ENCODE results near the gene ATP1A3. TPM values are rescaled to one million over a fixed set of nuclear protein-coding genes. Genes with fewer than 3 reads are reported as not detected.

ATP1A3 gene
- total RNA-seq, 1 donor from 2014 or later = 1.8 TPM

DNA sequence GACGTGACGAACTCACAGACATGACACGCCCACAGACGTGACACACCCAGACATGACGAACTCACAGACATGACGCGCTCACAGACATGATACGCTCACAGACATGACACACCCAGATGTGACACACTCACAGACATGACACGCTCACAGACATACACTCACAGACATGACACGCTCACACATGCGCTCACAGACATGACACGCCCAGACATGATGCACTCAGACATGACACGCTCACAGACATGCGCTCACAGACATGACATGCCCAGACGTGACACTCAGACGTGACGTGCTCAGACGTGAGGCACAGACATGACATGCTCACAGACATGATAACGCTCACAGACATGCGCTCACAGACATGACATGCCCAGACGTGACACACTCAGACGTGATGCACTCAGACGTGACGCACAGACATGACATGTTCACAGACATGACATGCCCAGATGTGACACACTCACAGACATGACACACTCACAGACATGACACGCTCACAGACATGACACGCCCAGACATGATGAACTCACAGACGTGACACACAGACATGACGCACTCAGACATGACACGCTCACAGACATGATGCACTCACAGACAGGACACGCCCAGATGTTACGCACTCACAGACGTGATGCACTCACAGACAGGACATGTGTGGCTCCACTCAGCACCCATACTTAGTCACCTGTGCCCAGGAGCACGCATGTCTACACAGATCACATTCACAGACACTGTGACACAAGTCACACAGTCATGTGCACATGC lies 73.9 kb downstream of the ATP1A3 start:
- ChIA-PET POLR2A (interaction anchor here (2.3 kb wide), 1 partner anchor 8 kb away, joined by 7 read pairs; no protein-coding TSS in a partner anchor), CTCF (no interaction called here)
- DNase-seq (no peak), ATAC-seq (ENCODE audit: low read depth) (no peak)
- intact Hi-C loops (cut with micrococcal nuclease) = no loop called here
- TF ChIP-seq, protein P1, sequence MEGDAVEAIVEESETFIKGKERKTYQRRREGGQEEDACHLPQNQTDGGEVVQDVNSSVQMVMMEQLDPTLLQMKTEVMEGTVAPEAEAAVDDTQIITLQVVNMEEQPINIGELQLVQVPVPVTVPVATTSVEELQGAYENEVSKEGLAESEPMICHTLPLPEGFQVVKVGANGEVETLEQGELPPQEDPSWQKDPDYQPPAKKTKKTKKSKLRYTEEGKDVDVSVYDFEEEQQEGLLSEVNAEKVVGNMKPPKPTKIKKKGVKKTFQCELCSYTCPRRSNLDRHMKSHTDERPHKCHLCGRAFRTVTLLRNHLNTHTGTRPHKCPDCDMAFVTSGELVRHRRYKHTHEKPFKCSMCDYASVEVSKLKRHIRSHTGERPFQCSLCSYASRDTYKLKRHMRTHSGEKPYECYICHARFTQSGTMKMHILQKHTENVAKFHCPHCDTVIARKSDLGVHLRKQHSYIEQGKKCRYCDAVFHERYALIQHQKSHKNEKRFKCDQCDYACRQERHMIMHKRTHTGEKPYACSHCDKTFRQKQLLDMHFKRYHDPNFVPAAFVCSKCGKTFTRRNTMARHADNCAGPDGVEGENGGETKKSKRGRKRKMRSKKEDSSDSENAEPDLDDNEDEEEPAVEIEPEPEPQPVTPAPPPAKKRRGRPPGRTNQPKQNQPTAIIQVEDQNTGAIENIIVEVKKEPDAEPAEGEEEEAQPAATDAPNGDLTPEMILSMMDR (IDR thresholded peaks at IDR 0.05) = no peak
- no peaks in the 10 kb centered on the region for H3K9me3 Mint-ChIP-seq
- peaks cover 14% of the 10 kb centered on the region for H3K27me3 Mint-ChIP-seq
- peaks cover 20% of the 10 kb centered on the region for H3K4me1 Mint-ChIP-seq
- no peaks in the 10 kb centered on the region for H3K36me3 Mint-ChIP-seq (ENCODE audit: low read depth)
- H3K27ac Mint-ChIP-seq = no peak overlapping the region
- no peak overlapping the region for H3K4me3 Mint-ChIP-seq

DNA sequence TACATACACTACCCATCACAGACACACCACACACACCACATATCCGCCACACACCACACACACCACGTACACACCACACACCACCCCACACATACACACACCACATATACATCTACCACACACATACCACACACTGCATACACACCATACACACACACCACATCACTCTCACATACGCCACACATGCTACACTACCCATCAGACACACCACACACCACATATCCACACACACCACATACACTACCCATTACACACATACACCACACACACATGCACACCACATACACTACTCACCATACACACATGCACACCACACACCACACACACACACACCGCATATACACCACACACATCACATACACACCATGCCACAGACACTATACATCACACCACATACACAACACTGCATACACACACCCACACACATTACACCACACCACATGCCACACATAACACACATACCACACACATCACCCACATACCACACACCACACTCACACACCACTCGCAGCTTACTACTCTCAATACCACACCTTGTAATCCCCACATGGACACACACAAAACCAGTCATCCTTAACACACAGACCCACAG lies 75.3 kb downstream of the ATP1A3 start:
- ATAC-seq (ENCODE audit: low read depth) = no peak

DNA sequence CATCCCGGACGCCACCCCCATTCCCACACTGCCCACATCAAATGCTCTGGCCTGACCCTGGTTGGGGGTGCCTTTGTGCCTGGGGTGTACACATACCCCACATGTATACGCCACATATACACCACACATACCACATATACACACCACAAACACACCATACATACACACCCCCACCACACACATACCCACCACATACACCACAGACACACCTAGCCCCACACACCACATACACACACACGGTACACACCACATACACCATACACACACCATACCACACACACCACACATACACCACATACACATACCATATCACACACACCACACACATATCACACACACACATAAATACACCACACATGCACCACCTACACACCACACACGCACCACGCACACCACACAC lies 75.9 kb downstream of the ATP1A3 start:
- Mint-ChIP-seq H3K27me3 (peaks cover 18% of the 10 kb centered on the region), H3K9me3 (no peaks in the 10 kb centered on the region), H3K4me1 (peaks cover 27% of the 10 kb centered on the region), H3K27ac (no peak overlapping the region), H3K4me3 (no peak overlapping the region), H3K36me3 (ENCODE audit: low read depth) (no peaks in the 10 kb centered on the region)
- ChIA-PET POLR2A (no interaction called here), CTCF (no interaction called here)
- TF ChIP-seq, protein P1 (IDR thresholded peaks at IDR 0.05) = no peak
- ATAC-seq (ENCODE audit: low read depth) (no peak), DNase-seq (no peak)
- intact Hi-C loops (cut with micrococcal nuclease) = no loop called here

More for the DNA sequence above, 75.3 kb downstream of the ATP1A3 start:
- peaks cover 18% of the 10 kb centered on the region for H3K27me3 Mint-ChIP-seq
- CTCF ChIA-PET = no interaction called here
- H3K27ac Mint-ChIP-seq = no peak overlapping the region
- H3K36me3 Mint-ChIP-seq (ENCODE audit: low read depth) = no peaks in the 10 kb centered on the region
- no peaks in the 10 kb centered on the region for H3K9me3 Mint-ChIP-seq
- H3K4me1 Mint-ChIP-seq = peaks cover 26% of the 10 kb centered on the region
- DNase-seq = no peak
- no peak overlapping the region for H3K4me3 Mint-ChIP-seq
- TF ChIP-seq, protein P1 (IDR thresholded peaks at IDR 0.05) = no peak
- intact Hi-C loops (cut with micrococcal nuclease) = no loop called here
- POLR2A ChIA-PET = no interaction called here

DNA sequence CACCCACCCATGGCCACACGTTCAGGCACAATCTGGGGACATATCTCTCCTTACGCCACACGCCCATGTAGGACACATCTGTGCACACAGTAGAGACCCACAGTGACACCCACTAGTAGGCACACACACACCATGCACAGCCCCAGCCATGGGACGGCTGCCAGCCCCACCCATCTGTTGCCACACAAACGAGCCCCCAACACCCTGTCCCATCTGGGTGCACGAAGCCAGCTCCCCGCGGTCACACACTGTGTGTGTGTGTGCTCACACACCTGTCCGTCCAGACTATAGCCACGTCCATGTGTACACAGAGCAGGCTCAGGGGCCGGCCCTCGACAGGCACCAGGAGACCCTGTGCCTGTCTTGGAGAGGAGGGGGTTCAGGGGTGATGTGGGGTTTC lies 76.4 kb downstream of the ATP1A3 start:
- TF ChIP-seq, protein P1 (IDR thresholded peaks at IDR 0.05) = no peak
- Mint-ChIP-seq H3K4me1 (peaks cover 29% of the 10 kb centered on the region), H3K9me3 (no peaks in the 10 kb centered on the region), H3K27ac (no peak overlapping the region), H3K27me3 (peaks cover 17% of the 10 kb centered on the region), H3K36me3 (ENCODE audit: low read depth) (no peaks in the 10 kb centered on the region), H3K4me3 (no peak overlapping the region)
- CTCF ChIA-PET = no interaction called here
- intact Hi-C loops (cut with micrococcal nuclease) = no loop called here
- ATAC-seq (ENCODE audit: low read depth) (no peak), DNase-seq (no peak)
- POLR2A ChIA-PET = no interaction called here

Other genes starting within 250 kb of the ATP1A3 start
- not detected in 2 replicates for gene CEACAM6, start 238.7 kb downstream of the ATP1A3 start, total RNA-seq
- gene CEACAM3, start 197.6 kb downstream of the ATP1A3 start, total RNA-seq = not detected in 2 replicates
- gene LYPD4, start 149.5 kb downstream of the ATP1A3 start, total RNA-seq = not detected in 2 replicates
- not detected in 2 replicates for gene DMRTC2, start 149.2 kb downstream of the ATP1A3 start, total RNA-seq
- gene RPS19, start 134.0 kb downstream of the ATP1A3 start, total RNA-seq = 4,196 and 4,853 TPM in 2 replicates
- gene CD79A, start 117.0 kb downstream of the ATP1A3 start, total RNA-seq = 889 and 943 TPM in 2 replicates
- gene ARHGEF1, start 111.0 kb downstream of the ATP1A3 start, total RNA-seq = 351 and 418 TPM in 2 replicates
- 0.64 and 1.1 TPM in 2 replicates for gene ERFL, start 65.8 kb downstream of the ATP1A3 start, total RNA-seq
- 96.7 and 102 TPM in 2 replicates for gene RABAC1, start 34.9 kb downstream of the ATP1A3 start, total RNA-seq
- 0.09 and 0.15 TPM in 2 replicates for gene GRIK5, start 76.0 kb upstream of the ATP1A3 start, total RNA-seq
- 27.7 and 29.6 TPM in 2 replicates for gene ZNF574, start 81.9 kb upstream of the ATP1A3 start, total RNA-seq
- gene POU2F2, start 138.2 kb upstream of the ATP1A3 start, total RNA-seq = 508 and 577 TPM in 2 replicates
- gene DEDD2, start 223.4 kb upstream of the ATP1A3 start, total RNA-seq = 26.1 and 29.0 TPM in 2 replicates
- 19.6 and 22.7 TPM in 2 replicates for gene ZNF526, start 226.1 kb upstream of the ATP1A3 start, total RNA-seq
- 38.2 and 38.6 TPM in 2 replicates for gene GSK3A, start 248.4 kb upstream of the ATP1A3 start, total RNA-seq

All from activated B cell treated with CpG ODN at 0.5 μM for 24 hours (primary cell).